HG03066 (cell line): Measurements from ENCODE around the gene HSD17B13.
A peak's percentile ranks its signal among the peaks of the same experiment; 100 is the strongest.
"Not testable (repeated sequence)": the region's sequence is repeated elsewhere in the genome, so short reads cannot be mapped to it uniquely, and the experiment has no call there.

ENCODE experiments used
- ATAC-seq: cut with Tn5 transposase; IDR thresholded peaks from one replicate; pipeline ENCODE4 v1.9.1; 2021; ENCODE audit warnings: low read depth; ENCODE audit not compliant: unreplicated experiment

Gene HSD17B13

GRCh38 chr4:87322754-87323153, at the start of gene HSD17B13:
Gene HSD17B13 (minus strand): TSS chr4:87322882. CDS start chr4:87322841, 41 bp downstream.
- ATAC-seq, result no peak

GRCh38 chr4:87370068-87370467, 47.4 kb upstream of the HSD17B13 start:
- ATAC-seq, result no peak

- no peak for ATAC-seq
Measured at GRCh38 chr4:87366521-87367162, 44.0 kb upstream of the HSD17B13 start.

- no peak for ATAC-seq
Measured at GRCh38 chr4:87365348-87365747, 42.7 kb upstream of the HSD17B13 start.

GRCh38 chr4:87363552-87363951, 40.9 kb upstream of the HSD17B13 start:
- ATAC-seq, result no peak

GRCh38 chr4:87360338-87360935, 37.8 kb upstream of the HSD17B13 start:
- ATAC-seq, result no peak

- no peak for ATAC-seq
Measured at GRCh38 chr4:87359258-87359657, 36.6 kb upstream of the HSD17B13 start.

- ATAC-seq, result no peak
Measured at GRCh38 chr4:87356832-87357526, 34.3 kb upstream of the HSD17B13 start.

- no peak for ATAC-seq
Measured at GRCh38 chr4:87354168-87355102, 31.8 kb upstream of the HSD17B13 start.

GRCh38 chr4:87353592-87353991, 30.9 kb upstream of the HSD17B13 start:
- ATAC-seq, result peak; percentile 73

GRCh38 chr4:87345139-87345538, 22.5 kb upstream of the HSD17B13 start:
- ATAC-seq, result no peak

- ATAC-seq, result no peak
Measured at GRCh38 chr4:87342872-87343271, 20.2 kb upstream of the HSD17B13 start.

GRCh38 chr4:87341954-87342635, 19.4 kb upstream of the HSD17B13 start:
- not testable (repeated sequence) for ATAC-seq

- ATAC-seq, result no peak
Measured at GRCh38 chr4:87339440-87339839, 16.8 kb upstream of the HSD17B13 start.

GRCh38 chr4:87337361-87337760, 14.7 kb upstream of the HSD17B13 start:
- no peak for ATAC-seq

GRCh38 chr4:87333267-87333666, 10.6 kb upstream of the HSD17B13 start:
- no peak for ATAC-seq

- ATAC-seq, result no peak
Measured at GRCh38 chr4:87330761-87331160, 8.1 kb upstream of the HSD17B13 start.

- no peak for ATAC-seq
Measured at GRCh38 chr4:87327136-87327535, 4.5 kb upstream of the HSD17B13 start.

GRCh38 chr4:87326460-87326859, 3.8 kb upstream of the HSD17B13 start:
- no peak for ATAC-seq

- ATAC-seq, result no peak
Measured at GRCh38 chr4:87321888-87322287, 794 bp downstream of the HSD17B13 start.
